HepG2 (cell line): ENCODE results near the gene TNNI2. TPM values are rescaled to one million over a fixed set of nuclear protein-coding genes. Genes with fewer than 3 reads are reported as not detected.

Experiments
- ATAC-seq: fragments of 200-7000 bp; cut with Tn5 transposase; 3 replicates; pipeline ENCODE4 v1.9.1; 2020; ENCODE audit warnings: mild to moderate bottlenecking, moderate library complexity
- BruUV-seq: library from RNA; stranded (reverse); fragments of 400-500 nt; replicated peaks from 2 replicates; lab custom pipeline; 2021; lab: Mats Ljungman, UMichigan
- CTCF ChIA-PET: fragments of 300-600 bp; formaldehyde crosslinking; extraction: SDS; loops from one replicate; lab custom pipeline; 2021; ENCODE audit warnings: low total read pairs, inconsistent platforms, low intra/inter-chr PET ratio; lab: Yijun Ruan, JAX
- POLR2A ChIA-PET: fragments of 350-600 bp; sonication (Branson Sonifier 250); formaldehyde crosslinking; loops from one replicate; lab custom pipeline; 2020; ENCODE audit warnings: antibody characterized with exemption, inconsistent platforms; lab: Yijun Ruan, JAX
- DNase-seq: peaks from one replicate; pipeline ENCODE4 v3.0.0-alpha.2; 2015; ENCODE audit warnings: low spot score
- FAIRE-seq: peaks from 3 replicates; lab custom pipeline; 2011; peaks lifted over from hg19 to GRCh38; lab: Jason Lieb, UNC
- H2AFZ ChIP-seq: one replicate; pipeline ENCODE4 v1.6.1; 2011; ENCODE audit warnings: low read length, inconsistent platforms
- H3K27ac ChIP-seq: fragments of 300-600 bp; 3 replicates; pipeline ENCODE4 v1.8.0; 2011; ENCODE audit warnings: mixed run types, mild to moderate bottlenecking, mixed read lengths, low read length, inconsistent platforms; ENCODE audit not compliant: insufficient read depth; ENCODE audit errors: extremely low read length
- H3K27me3 ChIP-seq, 2 experiments: fragments of 200-600 bp in 1 of 2; 2 replicates in 1 of 2; 3 replicates in 1 of 2; pipeline versions ENCODE4 v1.6.0 to v1.8.0; 2011; ENCODE audit warnings: low read length in 2 of 2, mild to moderate bottlenecking in 2 of 2, moderate library complexity in 2 of 2, inconsistent platforms in 1 of 2; ENCODE audit not compliant: insufficient read depth in 2 of 2, control insufficient read depth in 1 of 2
- H3K36me3 ChIP-seq, 2 experiments: fragments of 200-600 bp in 1 of 2; replicated peaks in 1 of 2; 2 replicates in 1 of 2; 3 replicates in 1 of 2; pipeline versions ENCODE4 v1.5.1 to v1.8.0; 2011; ENCODE audit warnings: low read length in 2 of 2, inconsistent platforms in 1 of 2; ENCODE audit not compliant: insufficient read depth in 2 of 2, control insufficient read depth in 1 of 2
- H3K4me1 ChIP-seq: 2 replicates; pipeline ENCODE4 v1.5.1; 2012; ENCODE audit warnings: low read length, inconsistent platforms; ENCODE audit not compliant: insufficient read depth
- H3K4me2 ChIP-seq: 2 replicates; pipeline ENCODE4 v1.6.0; 2011; ENCODE audit warnings: low read depth, low read length, inconsistent platforms
- H3K4me3 ChIP-seq, 3 experiments: fragments of 200-600 bp in 1 of 3; sonication (generic), shearing (Covaris generic) in 1 of 3; replicated peaks in 1 of 3; 2 replicates each; pipeline ENCODE4 v1.5.1; 2011 to 2016; ENCODE audit warnings: low read length in 3 of 3, inconsistent platforms in 2 of 3, low read depth in 2 of 3, mild to moderate bottlenecking in 2 of 3, control low read depth in 1 of 3, mixed read lengths in 1 of 3; ENCODE audit not compliant: insufficient read depth in 1 of 3
- H3K79me2 ChIP-seq: one replicate; pipeline ENCODE4 v1.6.1; 2011; ENCODE audit warnings: low read length, inconsistent platforms; ENCODE audit not compliant: insufficient read depth
- H3K9ac ChIP-seq: 2 replicates; pipeline ENCODE4 v1.6.0; 2011; ENCODE audit warnings: mild to moderate bottlenecking, low read depth, low read length, inconsistent platforms; ENCODE audit not compliant: insufficient read depth
- H3K9me3 ChIP-seq: 2 replicates; pipeline ENCODE4 v1.5.1; 2012; ENCODE audit warnings: mild to moderate bottlenecking, low read length
- H4K20me1 ChIP-seq: 2 replicates; pipeline ENCODE4 v1.6.0; 2011; ENCODE audit warnings: inconsistent platforms, mild to moderate bottlenecking, low read length, moderate library complexity; ENCODE audit not compliant: insufficient read depth
- GATAD2A ChIP-seq: IDR thresholded peaks from 2 replicates; pipeline ENCODE4 v1.6.1; 2016
- KAT2B ChIP-seq: fragments of 150-350 bp; IDR thresholded peaks from 2 replicates; pipeline ENCODE4 v1.6.1; 2014; ENCODE audit warnings: low read depth, low read length, borderline replicate concordance
- RNF2 ChIP-seq: fragments of 450-650 bp; conservative IDR thresholded peaks from 2 replicates; pipeline ENCODE4 v1.6.1; 2016; ENCODE audit warnings: low read depth
- TCF12 ChIP-seq, 2 experiments: fragments of 450-650 bp in 1 of 2; sonication (generic) in 1 of 2; formaldehyde crosslinking in 1 of 2; IDR thresholded peaks; 2 replicates each; pipeline versions ENCODE4 v1.6.1 to v1.8.0; 2017 to 2022; ENCODE audit warnings: antibody characterized with exemption in 1 of 2, mild to moderate bottlenecking in 1 of 2, missing genetic modification reagents in 1 of 2, moderate library complexity in 1 of 2
- TEAD2 ChIP-seq: sonication (generic); formaldehyde crosslinking; IDR thresholded peaks from 2 replicates; pipeline ENCODE4 v1.9.0; 2021; ENCODE audit warnings: missing genetic modification reagents
- TEAD3 ChIP-seq: optimal IDR thresholded peaks from 2 replicates; pipeline ENCODE3; 2016; ENCODE audit warnings: borderline replicate concordance
- ZFX ChIP-seq: sonication (generic); formaldehyde crosslinking; IDR thresholded peaks from 2 replicates; pipeline ENCODE4 v1.4.0; 2020; ENCODE audit warnings: mild to moderate bottlenecking, low read depth, missing genetic modification reagents, moderate library complexity
- ZNF251 ChIP-seq: sonication (generic); formaldehyde crosslinking; IDR thresholded peaks from 2 replicates; pipeline ENCODE4 v1.9.0; 2021; ENCODE audit warnings: mild to moderate bottlenecking, missing genetic modification reagents
- ZNF280B ChIP-seq: sonication (generic); formaldehyde crosslinking; IDR thresholded peaks from 2 replicates; pipeline ENCODE4 v1.5.0; 2020; ENCODE audit warnings: missing genetic modification reagents, mild to moderate bottlenecking, borderline replicate concordance
- ZNF317 ChIP-seq: sonication (generic); formaldehyde crosslinking; IDR thresholded peaks from 2 replicates; pipeline ENCODE4 v1.5.0; 2020; ENCODE audit warnings: mild to moderate bottlenecking, missing genetic modification reagents
- ZNF333 ChIP-seq: sonication (generic); formaldehyde crosslinking; IDR thresholded peaks from 2 replicates; pipeline ENCODE4 v1.4.0; 2020; ENCODE audit warnings: mild to moderate bottlenecking, missing genetic modification reagents, borderline replicate concordance
- ZNF44 ChIP-seq: sonication (generic); formaldehyde crosslinking; IDR thresholded peaks from 2 replicates; pipeline ENCODE4 v1.5.1; 2020; ENCODE audit warnings: mild to moderate bottlenecking, missing genetic modification reagents
- ZNF691 ChIP-seq: sonication (generic); formaldehyde crosslinking; IDR thresholded peaks from 2 replicates; pipeline ENCODE4 v1.4.0; 2020; ENCODE audit warnings: missing genetic modification reagents, low read depth, mild to moderate bottlenecking, borderline replicate concordance
- ZNF768 ChIP-seq: sonication (generic); formaldehyde crosslinking; IDR thresholded peaks from 2 replicates; pipeline ENCODE4 v1.4.0; 2020; ENCODE audit warnings: missing genetic modification reagents
- ZSCAN22 ChIP-seq: sonication (generic); formaldehyde crosslinking; IDR thresholded peaks from 2 replicates; pipeline ENCODE4 v1.4.0; 2020; ENCODE audit warnings: mild to moderate bottlenecking, missing genetic modification reagents
- WGBS: methylation state at CpG from one replicate; pipeline ENCODE4 v1.1.6; 2017; ENCODE audit warnings: low lambda C conversion rate; 5-methylcytosine and 5-hydroxymethylcytosine counted together
- in situ Hi-C: cut with HindIII; loops from 2 replicates; pipeline ENCODE4 v1.10.0; 2017; ENCODE audit warnings: low pct_unique_long_range_greater_than_20kb; ENCODE audit not compliant: extremely low pct_ligation_motif_present
- intact Hi-C: fragments of 100-400 bp; cut with micrococcal nuclease; formaldehyde crosslinking; loops from one replicate; pipeline ENCODE4 v1.10.0; 2022; ENCODE audit not compliant: unreplicated experiment
- polyA plus RNA-seq, 8 experiments: library from polyadenylated mRNA; depleted of rRNA in 3 of 8; stranded (reverse) in 7 of 8; unstranded in 1 of 8; fragments of >200 nt; fragmentation: Illumina TruSeq in 4 of 8; extraction: Trizol in 4 of 8; gene quantifications; 2 replicates each; pipeline versions ENCODE4 v1.2.1 to v1.2.3, GENCODE V29; 2011 to 2016; ENCODE audit warnings: low read depth in 4 of 8, missing spikeins in 1 of 8, mixed read lengths in 1 of 8; ENCODE audit not compliant: insufficient read depth in 1 of 8
- total RNA-seq, 5 experiments: library from RNA; depleted of rRNA; stranded (reverse); fragments of >200 nt; fragmentation: Illumina TruSeq; extraction: Trizol; gene quantifications; 2 replicates each; pipeline ENCODE4 v1.2.3, GENCODE V29; 2016; ENCODE audit warnings: low read depth in 1 of 5

TNNI2 gene
- total and polyA plus RNA-seq, 2 of the 13 experiments (the other 11 are each of a cell fraction or from before 2014, with no cell fraction given), result 7.2 to 12.0 TPM

GRCh38 chr11:1866776-1867175 is 28.0 kb downstream of the TNNI2 start:
- WGBS, result 24% methylated on average over 5 of the region's 15 CpGs
- Histone ChIP-seq H3K27ac (no peak overlapping the region), H3K36me3 (no peaks in the 10 kb centered on the region), H4K20me1 (no peaks in the 10 kb centered on the region), H2AFZ (no peak overlapping the region), H3K4me1 (no peaks in the 10 kb centered on the region), H3K79me2 (no peaks in the 10 kb centered on the region), H3K9me3 (no peaks in the 10 kb centered on the region), H3K4me2 (no peak overlapping the region), H3K27me3 (peaks cover 28 to 87% of the 10 kb centered on the region in 2 experiments), H3K4me3 (no peak overlapping the region), H3K9ac (no peak overlapping the region)
- POLR2A ChIA-PET, result no interaction called here
- FAIRE-seq, result no peak
- CTCF ChIA-PET, result no interaction called here
- intact Hi-C loops (no loop called here), in situ Hi-C loops (no loop called here)
- no TSS peak for BruUV-seq
- TF ChIP-seq ZNF333 (CRISPR knock-in tag), result no peak
- TF ChIP-seq TEAD2 (CRISPR knock-in tag), result no peak
- TF ChIP-seq ZNF251 (CRISPR knock-in tag), result no peak
- no peak for TF ChIP-seq ZSCAN22 (CRISPR knock-in tag)
- TF ChIP-seq RNF2, result no peak
- TF ChIP-seq TCF12 (IDR thresholded peaks at IDR 0.05), result no peak
- TF ChIP-seq TCF12 (CRISPR knock-in tag; IDR thresholded peaks at IDR 0.05), result no peak
- TF ChIP-seq KAT2B, result no peak
- TF ChIP-seq ZFX (CRISPR knock-in tag), result no peak
- TF ChIP-seq ZNF44, result no peak
- no peak for TF ChIP-seq ZNF280B (CRISPR knock-in tag)
- TF ChIP-seq ZNF691 (CRISPR knock-in tag), result no peak
- no peak for TF ChIP-seq ZNF317 (CRISPR knock-in tag)
- TF ChIP-seq GATAD2A (CRISPR knock-in tag), result no peak
- TF ChIP-seq TEAD3 (CRISPR knock-in tag), result no peak
- no peak for TF ChIP-seq ZNF768
- ATAC-seq, result no peak
- DNase-seq, result no peak
